ENCODE results near the gene UPK3BL2. TPM values are rescaled to one million over a fixed set of nuclear protein-coding genes. Genes with fewer than 3 reads are reported as not detected.
"Not testable (repeated sequence)": the region's sequence is repeated elsewhere in the genome, so short reads cannot be mapped to it uniquely, and the experiment has no call there.

The UPK3BL2 gene
- total RNA-seq, 1 experiment from 2014 or later: 4.6 TPM

- H2BK5ac ChIP-seq (ENCODE audit: insufficient read length, low read length); H4K20me1 ChIP-seq (ENCODE audit: control insufficient read depth, insufficient read depth, insufficient read length); H3K4ac ChIP-seq (ENCODE audit: low read depth, low read length); H3K23ac ChIP-seq (ENCODE audit: insufficient read length, low read depth, low read length); H2AK5ac ChIP-seq (ENCODE audit: insufficient read length, low read length); H3K27me3 ChIP-seq (ENCODE audit: insufficient read depth, low read length); H3K18ac ChIP-seq (ENCODE audit: insufficient read length, low read depth, low read length); H3K14ac ChIP-seq (ENCODE audit: insufficient read depth, low read length); H3K27ac Mint-ChIP-seq; H2BK120ac ChIP-seq (ENCODE audit: low read depth, low read length, poor library complexity, severe bottlenecking); DNase-seq; H3K9me3 Mint-ChIP-seq; H2BK20ac ChIP-seq (ENCODE audit: low read depth, low read length, poor library complexity, severe bottlenecking); H3K4me2 ChIP-seq (ENCODE audit: insufficient read depth, insufficient read length, low read length); H3K56ac ChIP-seq (ENCODE audit: insufficient read length, low read depth, low read length); H3K36me3 Mint-ChIP-seq (ENCODE audit: insufficient read depth in 1 of 3, low read depth in 3 of 3); H3K4me1 Mint-ChIP-seq; H2BK15ac ChIP-seq (ENCODE audit: low read depth, low read length); H4K91ac ChIP-seq (ENCODE audit: insufficient read length, low read depth, low read length); H3K4me1 ChIP-seq (ENCODE audit: insufficient read depth, low read length); H3K27ac ChIP-seq (ENCODE audit: insufficient read length, low read depth, low read length); H4K5ac ChIP-seq (ENCODE audit: insufficient read length, low read depth, low read length); H3K79me2 ChIP-seq (ENCODE audit: insufficient read depth, low read length); H3K9ac ChIP-seq (ENCODE audit: extremely low read depth, insufficient read length, low read length); H3K79me1 ChIP-seq (ENCODE audit: insufficient read depth, low read depth, low read length, poor library complexity, severe bottlenecking); H3K27me3 Mint-ChIP-seq (ENCODE audit: low read depth); H2AFZ ChIP-seq (ENCODE audit: low read length); H3T11ph ChIP-seq (ENCODE audit: low read length); H3K4me3 Mint-ChIP-seq; H4K8ac ChIP-seq (replicated peaks; ENCODE audit: insufficient read length, low read depth, low read length); H3K23me2 ChIP-seq (ENCODE audit: insufficient read length, low read depth, low read length, poor library complexity, severe bottlenecking); H3K9me3 ChIP-seq (ENCODE audit: control insufficient read depth, low read depth, low read length); H2BK12ac ChIP-seq (ENCODE audit: insufficient read length, low read depth, low read length): not testable (repeated sequence)
- WGBS (ENCODE audit: extremely low coverage, insufficient read length, low lambda C conversion rate): no CpG with 5 or more reads among the region's 24 CpGs
Observed at GRCh38 chr7:102505298-102506185, 38.0 kb downstream of the UPK3BL2 start.

GRCh38 chr7:102503141-102503540, 40.4 kb downstream of the UPK3BL2 start:
- H3K4me1 ChIP-seq (ENCODE audit: insufficient read depth, low read length); H3K14ac ChIP-seq (ENCODE audit: insufficient read depth, low read length); H3K27ac Mint-ChIP-seq; H3K36me3 Mint-ChIP-seq (ENCODE audit: insufficient read depth in 1 of 3, low read depth in 3 of 3); H3K18ac ChIP-seq (ENCODE audit: insufficient read length, low read depth, low read length); H3K23me2 ChIP-seq (ENCODE audit: insufficient read length, low read depth, low read length, poor library complexity, severe bottlenecking); H3K9me3 ChIP-seq (ENCODE audit: control insufficient read depth, low read depth, low read length); H2BK5ac ChIP-seq (ENCODE audit: insufficient read length, low read length); H2BK12ac ChIP-seq (ENCODE audit: insufficient read length, low read depth, low read length); H2AK5ac ChIP-seq (ENCODE audit: insufficient read length, low read length); H4K91ac ChIP-seq (ENCODE audit: insufficient read length, low read depth, low read length); DNase-seq; H3K9me3 Mint-ChIP-seq; H3K23ac ChIP-seq (ENCODE audit: insufficient read length, low read depth, low read length); H3K4me1 Mint-ChIP-seq; H2BK120ac ChIP-seq (ENCODE audit: low read depth, low read length, poor library complexity, severe bottlenecking); H3K4me3 Mint-ChIP-seq; H3K9ac ChIP-seq (ENCODE audit: extremely low read depth, insufficient read length, low read length); H4K20me1 ChIP-seq (ENCODE audit: control insufficient read depth, insufficient read depth, insufficient read length); H3K27ac ChIP-seq (ENCODE audit: insufficient read length, low read depth, low read length); H3K4ac ChIP-seq (ENCODE audit: low read depth, low read length); H3K4me2 ChIP-seq (ENCODE audit: insufficient read depth, insufficient read length, low read length); H3K79me1 ChIP-seq (ENCODE audit: insufficient read depth, low read depth, low read length, poor library complexity, severe bottlenecking); H3T11ph ChIP-seq (ENCODE audit: low read length); H2AFZ ChIP-seq (ENCODE audit: low read length); H4K8ac ChIP-seq (replicated peaks; ENCODE audit: insufficient read length, low read depth, low read length); H2BK15ac ChIP-seq (ENCODE audit: low read depth, low read length); H2BK20ac ChIP-seq (ENCODE audit: low read depth, low read length, poor library complexity, severe bottlenecking); H3K79me2 ChIP-seq (ENCODE audit: insufficient read depth, low read length); H4K5ac ChIP-seq (ENCODE audit: insufficient read length, low read depth, low read length); H3K27me3 ChIP-seq (ENCODE audit: insufficient read depth, low read length); H3K27me3 Mint-ChIP-seq (ENCODE audit: low read depth); H3K56ac ChIP-seq (ENCODE audit: insufficient read length, low read depth, low read length): not testable (repeated sequence)
- WGBS (ENCODE audit: extremely low coverage, insufficient read length, low lambda C conversion rate): no CpG with 5 or more reads among the region's 12 CpGs

Data from H9 (cell line).